Activated T-cell treated with anti-CD3 and anti-CD28 coated beads, Interleukin-2, amount 50 U/mL, for 48 hours (primary cell): ENCODE results near the gene PUS3.
"Not testable (repeated sequence)": the region's sequence is repeated elsewhere in the genome, so short reads cannot be mapped to it uniquely, and the experiment has no call there.

Source experiments
- DNase-seq, 2 experiments: peaks; one replicate each; pipeline ENCODE4 v3.0.0-alpha.2; 2020

PUS3 gene

DNA sequence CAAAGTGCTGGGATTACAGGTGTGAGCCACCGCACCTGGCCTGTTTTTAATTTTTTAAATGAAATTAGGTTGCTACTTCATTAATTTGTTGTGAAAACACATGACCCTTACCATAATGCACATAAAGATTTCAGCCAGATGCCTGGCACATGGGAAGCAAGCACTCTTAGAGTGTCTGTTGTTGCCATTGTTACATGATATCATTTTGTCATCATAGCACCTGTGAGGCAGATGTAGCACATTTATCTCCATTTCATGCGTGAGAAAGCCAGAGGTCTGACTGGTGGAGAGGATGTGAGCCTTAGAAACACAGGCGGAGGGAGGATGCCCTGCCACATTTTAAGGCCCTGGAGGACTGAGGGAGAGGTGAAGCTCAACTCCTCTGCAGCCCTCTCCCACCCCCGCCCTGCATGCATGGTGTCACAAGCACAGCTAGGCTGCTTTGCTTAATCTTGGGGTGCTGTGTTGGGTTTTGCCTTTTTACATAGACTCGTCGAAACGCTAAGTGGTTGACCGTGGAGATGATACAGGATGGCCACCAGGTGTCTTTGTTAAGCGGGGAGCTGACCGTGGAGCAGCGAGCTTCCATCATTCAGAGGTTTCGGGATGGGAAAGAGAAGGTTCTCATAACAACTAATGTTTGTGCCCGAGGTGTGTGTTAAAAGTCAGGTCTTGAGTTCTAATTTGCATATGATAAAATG is 15.3 kb upstream of the PUS3 start:
- no peak for DNase-seq

DNA sequence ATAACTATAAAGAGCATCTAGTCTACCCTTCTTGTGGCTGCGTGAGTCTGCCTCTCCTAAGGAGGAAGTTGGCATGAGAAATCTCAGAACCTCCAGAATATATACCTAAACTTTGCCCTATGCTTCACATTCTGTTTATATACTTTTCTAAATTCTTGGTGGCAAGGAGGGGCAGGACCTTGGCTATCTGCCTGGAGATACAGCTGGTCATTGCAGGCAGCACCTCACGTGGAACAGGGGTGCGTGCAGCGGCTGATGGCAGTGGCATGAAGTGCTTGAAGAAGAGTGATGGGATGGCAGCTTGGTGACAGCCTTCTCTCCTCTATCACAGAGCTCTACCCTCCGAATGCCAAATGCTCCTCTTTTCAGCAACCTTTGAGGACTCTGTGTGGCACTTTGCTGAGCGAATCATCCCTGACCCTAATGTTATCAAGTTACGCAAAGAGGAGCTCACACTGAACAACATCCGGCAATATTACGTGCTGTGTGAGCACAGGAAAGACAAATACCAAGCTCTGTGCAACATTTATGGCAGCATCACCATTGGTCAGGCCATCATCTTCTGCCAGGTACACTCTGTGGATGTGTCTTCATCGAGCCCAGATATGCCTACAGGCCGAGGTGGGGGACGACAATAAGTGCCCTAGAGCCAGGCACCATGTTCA is 13.8 kb upstream of the PUS3 start:
- no peak for DNase-seq

DNA sequence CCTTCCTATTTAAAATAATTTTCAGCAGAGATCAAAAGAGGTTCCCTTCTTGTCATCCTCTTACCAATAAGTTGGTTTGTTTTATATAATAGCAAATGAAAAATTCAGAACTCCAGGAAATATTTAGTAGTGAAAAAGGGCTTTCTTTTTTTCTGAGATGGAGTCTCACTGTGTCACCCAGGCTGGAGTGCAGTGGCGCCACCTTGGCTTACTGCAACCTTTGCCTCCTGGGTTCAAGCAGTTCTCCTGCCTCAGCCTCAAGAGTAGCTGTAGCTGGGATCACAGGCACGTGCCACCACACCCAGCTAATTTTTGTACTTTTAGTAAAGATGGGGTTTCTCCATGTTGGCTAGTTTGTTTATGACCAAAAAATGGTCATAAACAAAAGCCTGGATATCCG is 11.6 kb upstream of the PUS3 start:
- not testable (repeated sequence) for DNase-seq

DNA sequence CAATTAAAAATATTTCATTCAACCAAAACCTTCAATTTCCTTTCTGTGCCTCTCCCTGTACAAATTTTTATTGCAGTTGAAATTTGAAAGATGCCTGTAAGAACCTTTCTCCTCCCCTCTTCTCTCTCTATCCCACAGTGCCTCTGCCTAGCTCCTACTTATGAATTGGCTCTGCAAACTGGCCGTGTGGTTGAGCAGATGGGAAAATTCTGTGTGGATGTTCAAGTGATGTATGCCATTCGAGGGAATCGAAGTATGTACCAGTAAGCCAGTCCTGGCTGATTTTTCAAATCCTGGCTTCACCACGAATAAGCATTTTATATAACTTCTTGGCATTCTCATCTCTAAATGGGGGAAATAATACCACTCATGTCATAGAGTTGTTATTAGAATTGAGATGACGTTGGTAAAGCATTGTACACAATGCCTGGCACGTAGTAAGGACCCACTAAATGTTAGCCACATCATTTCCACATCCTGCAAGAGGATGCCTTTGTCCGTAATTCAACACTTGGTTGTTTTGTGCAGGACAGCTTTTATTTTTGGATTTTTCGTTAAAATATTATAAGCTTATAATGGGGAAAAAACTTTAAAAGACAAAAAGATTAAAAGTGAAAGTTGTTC is 7.3 kb upstream of the PUS3 start:
- no peak for DNase-seq

DNA sequence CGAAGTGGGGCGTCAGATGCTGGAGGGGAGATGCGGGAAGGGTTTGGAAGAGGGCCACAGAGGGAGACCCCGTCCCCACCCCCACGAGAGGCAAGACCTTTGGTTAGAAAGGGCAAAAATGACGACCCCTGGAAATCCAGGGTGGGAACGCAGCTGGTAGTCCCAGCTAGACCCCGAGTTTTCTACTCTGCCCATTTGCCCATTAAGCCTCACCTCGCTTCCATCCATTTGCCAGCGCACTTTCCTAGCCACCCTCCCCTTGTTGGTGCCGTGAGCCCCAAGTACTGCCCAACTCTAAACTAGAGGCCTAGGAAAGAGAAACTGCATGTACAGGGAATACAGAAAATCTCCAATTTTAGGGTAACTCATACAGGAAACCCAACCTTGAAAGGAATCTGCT is 1.7 kb upstream of the PUS3 start:
- DNase-seq: no peak

DNA sequence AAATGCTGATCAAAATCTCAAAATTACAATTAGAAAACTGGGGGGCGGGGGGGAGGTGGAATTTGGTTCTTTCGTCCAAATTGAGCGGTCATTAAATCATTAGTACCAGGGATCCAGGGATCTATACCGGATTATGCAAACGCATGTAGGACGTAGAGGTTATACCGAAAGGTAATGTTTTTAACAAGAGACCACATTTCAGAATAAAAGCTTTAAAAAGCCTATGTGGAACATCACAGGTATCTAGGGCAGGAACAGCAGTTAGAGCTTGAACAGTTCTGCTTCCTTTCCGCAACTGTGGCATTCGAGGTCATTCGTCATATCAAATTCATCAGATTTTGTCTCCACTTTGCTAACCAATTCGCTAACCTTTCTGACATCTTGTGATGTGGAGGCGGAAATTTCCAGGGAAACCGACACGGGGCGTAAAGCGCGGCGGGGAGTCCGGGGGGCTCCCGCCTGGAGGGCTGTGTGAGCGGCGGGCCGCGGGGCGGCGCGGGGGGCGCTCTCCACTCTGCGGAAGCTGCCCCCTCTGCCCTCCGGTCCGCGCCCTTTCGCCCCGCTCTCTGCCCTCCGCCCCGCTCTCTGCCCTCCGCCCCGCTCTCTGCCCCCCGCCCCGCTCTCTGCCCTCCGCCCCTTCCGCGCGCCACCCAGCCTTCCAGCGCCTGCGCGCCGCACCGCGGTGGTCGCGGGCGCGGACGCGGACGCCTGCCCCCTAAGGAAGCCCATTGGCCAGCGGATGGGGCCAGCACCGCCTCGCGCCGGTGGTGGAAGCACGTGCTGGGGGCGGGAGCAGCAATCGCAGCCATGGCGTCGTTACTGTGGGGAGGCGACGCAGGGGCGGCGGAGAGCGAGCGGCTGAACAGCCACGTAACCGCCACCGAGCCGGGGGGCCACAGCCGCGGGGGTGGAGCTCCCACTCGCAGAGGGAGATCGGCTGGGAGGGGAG is 979 bp upstream of the PUS3 start, which contains the start of gene DDX25:
DDX25 (plus strand) TSS at position 798 of the 949 bp plus-strand sequence; CDS start at position 808, 10 bp downstream.
- DNase-seq: peak; percentile 40 to 49

DNA sequence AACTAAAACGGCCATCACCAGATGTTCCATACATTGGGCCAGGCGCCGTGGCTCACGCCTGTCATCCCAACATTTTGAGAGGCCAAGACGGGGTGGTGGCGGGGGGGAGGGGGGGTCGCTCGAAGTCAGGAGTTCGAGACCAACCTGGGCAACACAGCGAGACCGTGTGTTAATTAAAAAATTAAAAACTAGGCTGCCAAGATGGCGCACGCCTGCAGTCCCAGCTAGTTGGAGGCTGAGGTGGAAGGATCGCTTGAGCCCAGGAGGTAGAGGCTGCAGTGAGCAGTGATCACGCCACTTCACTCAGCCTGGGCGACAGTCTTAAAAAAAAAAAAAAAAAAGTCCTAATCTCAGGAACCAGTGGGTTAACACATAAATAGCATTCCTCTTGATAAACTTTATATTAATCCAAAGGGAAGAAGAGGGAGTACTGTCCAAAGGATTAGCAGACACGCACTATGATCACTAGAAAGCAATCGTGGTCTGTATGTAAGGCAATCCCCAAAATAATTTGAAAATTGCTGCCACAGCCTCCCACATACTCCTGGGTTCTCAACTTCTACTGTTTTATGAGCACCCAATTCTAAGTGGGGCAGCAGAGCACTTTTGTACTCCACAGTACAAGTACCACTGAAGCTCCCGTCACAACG is 604 bp downstream of the PUS3 start:
- no peak for DNase-seq

DNA sequence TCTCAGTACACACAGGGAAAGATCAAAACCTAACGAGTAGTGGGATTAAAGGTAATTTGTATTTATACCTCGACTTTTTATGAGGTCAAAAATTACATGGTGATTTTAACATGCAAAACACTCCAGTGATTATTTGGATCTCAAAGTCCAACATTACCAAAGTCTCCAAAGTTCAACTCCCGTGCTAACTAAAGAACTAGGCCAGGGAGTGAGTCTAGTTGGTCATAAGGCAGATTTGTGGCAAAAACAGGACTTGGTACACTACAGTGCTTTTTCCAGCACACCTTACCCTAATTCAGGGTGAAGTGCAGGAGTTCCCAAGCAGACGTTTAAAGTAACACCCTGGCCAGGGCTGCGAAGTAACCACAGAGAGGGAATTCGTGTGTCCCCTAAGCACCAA is 1.1 kb downstream of the PUS3 start:
- no peak for DNase-seq

DNA sequence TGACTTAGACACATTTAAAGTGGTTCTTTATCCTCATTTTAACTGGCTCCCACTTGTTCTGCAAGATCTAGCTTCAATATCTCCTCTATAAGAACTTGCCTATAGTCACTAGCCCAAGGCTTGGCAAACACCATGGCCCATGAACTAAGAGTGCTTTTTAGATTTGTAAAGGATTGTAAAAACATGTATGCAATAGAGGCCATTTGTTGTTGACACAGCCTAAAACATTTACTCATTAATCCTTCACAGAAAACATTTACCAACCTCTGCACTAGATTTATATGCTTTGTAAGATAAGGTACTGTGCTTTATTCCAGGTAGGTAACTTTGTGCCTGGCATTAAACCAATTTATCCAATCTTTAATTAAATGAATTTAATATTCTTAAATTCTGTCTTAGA is 10.0 kb downstream of the PUS3 start:
- DNase-seq: no peak

DNA sequence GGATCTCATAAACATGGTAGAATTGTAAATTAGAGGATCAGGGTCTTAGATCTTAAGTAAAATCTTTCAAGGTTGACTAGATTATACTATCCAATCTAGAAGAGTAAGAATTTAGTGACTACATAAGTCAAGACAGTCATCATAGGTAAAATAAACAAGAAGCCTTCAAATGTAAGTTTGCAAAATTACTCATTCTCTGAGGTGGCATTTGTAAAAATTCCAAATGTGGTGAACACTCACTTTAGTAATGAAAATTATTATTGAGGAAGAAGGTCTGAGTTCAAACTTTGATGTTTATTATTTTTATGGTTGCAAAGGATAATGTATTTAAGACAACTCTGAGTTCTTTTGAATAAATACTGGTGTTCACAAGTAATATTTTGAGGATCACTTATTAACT is 10.9 kb downstream of the PUS3 start:
- no peak for DNase-seq

DNA sequence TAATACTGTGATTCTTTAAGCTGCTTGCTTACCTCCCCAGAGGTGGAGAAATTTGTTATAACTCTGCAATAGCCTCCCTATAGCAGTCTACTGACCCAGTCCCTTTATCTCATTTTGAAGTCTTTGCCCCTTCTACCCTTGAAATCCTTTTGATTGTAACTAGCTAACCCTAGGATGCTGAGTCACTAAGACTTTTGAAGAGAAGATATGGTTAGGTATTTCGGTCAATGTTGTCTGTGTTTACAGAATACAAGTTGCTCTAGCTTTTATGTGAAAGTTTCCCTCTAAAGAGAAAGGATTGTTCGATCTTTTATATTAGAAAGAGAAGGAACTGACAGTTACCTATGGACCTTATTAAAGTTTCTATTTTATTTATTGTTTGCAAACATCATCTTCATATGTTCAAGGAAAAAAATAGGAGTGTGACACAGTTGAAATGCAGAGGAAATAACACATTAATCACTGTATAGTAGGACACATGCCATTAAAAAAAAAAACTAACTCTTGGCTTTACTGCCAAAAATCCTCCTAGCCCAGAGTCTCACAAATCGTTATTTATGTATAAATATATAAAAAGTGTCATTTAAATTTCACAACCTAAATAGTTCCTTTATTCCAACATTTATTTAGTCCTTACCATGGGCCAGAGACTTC is 12.4 kb downstream of the PUS3 start:
- DNase-seq: no peak

DNA sequence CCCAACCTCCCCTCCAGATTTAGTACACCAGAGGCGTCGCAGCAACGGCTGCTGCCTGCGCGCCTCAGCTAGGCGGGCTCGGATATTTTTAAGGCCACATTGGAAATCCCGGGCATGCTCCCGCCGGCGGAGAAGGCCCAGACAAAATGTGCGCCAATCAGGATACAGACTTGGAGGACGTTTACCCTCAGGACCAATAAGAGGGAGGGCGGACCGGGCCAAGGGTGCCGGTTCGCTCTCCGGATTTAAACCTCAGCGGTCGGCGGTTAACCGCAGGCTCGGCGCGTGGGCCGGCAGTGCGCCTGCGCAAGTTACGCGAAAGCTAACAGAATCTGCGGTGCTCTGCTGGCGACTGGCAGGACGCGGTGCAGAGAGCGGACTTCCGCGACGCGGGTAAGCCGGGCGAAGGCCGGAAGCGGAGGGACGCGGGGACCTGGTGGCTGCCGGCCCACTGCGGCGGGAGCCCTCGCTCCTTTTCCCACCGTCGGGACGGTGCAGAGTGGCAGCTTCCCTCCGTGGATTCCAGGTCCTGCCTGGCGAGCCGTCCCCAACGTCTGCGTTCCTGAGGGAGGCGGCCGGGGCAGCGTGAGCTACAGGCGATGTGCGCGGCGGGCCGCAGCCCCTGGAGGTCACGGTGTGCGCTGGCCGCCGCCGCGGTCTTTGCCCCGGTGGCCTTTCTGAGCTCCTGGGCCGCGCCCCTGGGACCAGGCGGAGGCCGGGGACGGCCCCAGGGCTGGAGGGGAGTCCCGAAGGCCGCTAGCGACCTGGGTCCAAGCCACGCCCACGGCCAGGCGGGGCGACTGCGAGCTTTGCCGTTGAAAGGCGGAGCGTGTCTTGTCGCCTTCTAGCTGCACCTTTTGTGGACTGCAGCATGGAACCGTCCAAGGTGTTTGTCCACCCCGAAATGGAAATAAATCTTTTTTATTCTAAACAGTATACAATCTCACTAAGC is 15.4 kb downstream of the PUS3 start, which contains the start of gene HYLS1:
HYLS1 (plus strand) TSS at position 296 of the 952 bp plus-strand sequence. CDS start 11,701 bp downstream, outside the sequence.
- peak; percentile 99 for DNase-seq

DNA sequence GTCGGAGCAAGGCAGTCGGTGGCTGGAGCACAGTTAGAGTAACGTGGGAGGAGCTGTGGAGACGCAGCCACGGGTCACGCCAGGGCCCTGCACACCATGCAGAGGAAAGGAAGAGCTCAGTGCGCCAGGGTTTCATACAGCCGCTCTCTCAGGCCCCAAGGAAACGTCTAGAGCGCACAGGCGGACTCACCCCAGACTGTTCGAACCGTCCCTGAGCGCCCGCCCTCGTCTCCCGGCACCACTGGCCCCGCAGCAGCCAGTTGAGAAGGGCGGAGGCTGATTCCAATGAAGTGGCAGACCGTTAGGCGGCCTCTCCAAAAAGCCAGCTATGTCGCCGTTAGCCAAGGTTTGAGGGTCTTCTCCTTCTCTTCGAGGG is 16.0 kb downstream of the PUS3 start:
- no peak for DNase-seq

DNA sequence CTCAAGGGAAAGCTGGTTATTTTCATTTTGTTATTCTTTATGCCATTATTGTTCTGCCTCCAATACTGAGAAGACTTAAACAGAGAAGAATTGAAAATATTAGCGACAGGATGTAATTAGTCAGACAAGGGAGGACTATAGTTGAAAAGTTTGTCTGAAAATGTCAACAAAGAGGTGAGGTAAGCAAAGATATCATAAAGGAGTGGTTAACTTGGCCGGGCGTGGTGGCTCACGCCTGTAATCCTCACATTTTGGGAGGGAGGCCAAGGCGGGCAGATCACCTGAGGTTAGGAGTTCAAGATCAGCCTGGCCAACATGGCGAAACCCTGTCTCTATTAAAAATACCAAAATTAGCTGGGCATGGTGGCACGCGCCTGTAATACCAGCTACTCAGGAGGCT is 19.6 kb downstream of the PUS3 start:
- no peak for DNase-seq

DNA sequence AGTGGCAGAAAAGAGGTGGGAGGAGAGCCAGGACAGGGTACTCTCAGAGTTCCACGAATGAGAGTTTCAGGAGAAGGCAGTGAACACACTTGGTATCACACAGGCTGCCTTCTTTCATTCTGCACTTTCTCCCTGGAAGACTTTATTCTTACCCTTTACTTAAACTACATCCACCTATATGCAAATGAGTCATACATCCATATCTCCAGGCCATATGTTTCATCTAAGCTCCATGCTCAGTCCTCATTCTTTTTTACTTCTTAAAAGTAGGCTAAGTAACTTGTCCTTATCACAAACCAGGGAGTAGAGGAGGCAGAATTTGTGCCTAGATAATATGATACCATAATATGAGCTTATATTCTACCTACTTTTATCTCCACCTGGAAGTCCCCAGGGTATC is 21.7 kb downstream of the PUS3 start:
- no peak for DNase-seq

DNA sequence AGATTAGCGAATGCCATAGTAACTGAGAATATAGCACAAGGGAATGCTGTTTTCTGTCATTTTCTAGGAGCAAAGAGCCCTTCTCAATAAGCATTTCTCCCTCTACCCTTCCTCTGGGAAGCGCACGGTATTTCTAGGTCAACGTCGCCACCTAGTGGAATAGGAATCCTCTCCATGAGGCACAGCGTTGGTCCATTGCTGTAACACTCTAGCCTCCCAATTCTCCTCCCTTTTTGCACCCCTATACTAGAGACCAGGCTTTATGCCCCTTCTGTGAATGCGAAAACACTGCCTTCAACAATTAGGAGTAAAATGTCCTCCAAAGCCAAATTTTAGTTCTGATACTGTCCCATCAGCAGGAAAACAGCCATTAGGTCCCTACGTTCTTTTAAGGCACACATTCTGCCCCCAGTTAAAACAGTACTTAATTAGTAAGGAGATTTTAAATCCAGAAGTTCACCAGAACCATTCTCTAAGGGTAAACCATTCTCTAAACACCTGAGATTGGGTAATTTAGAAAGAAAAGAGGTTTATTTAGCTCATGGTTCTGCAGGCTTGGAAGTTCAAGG is 28.4 kb downstream of the PUS3 start:
- DNase-seq: peak; percentile 52 to 53

DNA sequence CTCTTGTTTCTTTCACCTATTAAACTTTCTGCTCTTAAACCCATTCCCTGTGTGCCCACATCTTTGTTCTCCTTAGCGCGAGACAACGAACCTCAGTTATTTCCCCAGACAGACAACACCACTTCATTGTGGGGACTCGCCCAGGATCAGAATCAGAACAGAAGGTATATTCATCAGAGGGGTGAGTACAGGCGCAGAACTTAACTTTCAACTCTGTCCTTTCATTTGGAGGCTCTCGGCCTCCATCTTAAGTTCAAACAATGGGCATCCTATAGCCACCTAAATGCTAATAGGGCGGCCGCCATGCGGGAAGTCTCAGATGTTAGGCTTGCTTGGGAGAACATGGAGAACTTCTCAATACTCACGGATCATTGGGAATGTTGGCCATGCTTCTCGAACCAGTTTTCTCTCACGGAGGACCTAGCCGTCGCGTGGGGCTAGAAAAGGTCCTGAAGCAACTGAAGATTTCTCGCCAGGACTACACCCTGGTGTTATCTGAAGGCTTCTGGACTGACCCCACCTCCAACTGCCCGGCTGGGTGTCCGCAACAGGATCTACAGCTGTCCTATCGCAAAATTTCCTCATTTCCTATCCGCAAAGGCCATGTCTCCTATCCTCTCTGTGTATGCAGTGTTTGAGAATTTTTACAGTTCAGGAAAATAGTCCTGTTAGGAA is 29.0 kb downstream of the PUS3 start:
- no peak for DNase-seq

DNA sequence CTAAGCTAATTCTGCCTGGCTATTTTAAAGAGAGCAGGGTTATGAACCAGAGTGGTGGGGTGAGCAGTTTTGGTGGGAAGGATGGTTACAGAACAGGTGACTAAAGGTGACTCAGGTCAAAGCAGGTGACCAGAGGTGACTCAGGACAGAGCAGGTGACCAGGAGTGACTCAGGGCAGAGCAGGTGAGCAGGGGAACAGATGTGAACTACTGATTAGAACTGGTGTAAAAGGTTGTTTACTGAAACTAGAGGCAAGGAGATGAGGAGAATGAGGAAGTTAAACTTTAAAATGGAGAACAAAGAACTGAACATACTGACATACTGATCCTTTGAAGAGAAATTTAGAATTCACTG is 30.9 kb downstream of the PUS3 start:
- DNase-seq: no peak

DNA sequence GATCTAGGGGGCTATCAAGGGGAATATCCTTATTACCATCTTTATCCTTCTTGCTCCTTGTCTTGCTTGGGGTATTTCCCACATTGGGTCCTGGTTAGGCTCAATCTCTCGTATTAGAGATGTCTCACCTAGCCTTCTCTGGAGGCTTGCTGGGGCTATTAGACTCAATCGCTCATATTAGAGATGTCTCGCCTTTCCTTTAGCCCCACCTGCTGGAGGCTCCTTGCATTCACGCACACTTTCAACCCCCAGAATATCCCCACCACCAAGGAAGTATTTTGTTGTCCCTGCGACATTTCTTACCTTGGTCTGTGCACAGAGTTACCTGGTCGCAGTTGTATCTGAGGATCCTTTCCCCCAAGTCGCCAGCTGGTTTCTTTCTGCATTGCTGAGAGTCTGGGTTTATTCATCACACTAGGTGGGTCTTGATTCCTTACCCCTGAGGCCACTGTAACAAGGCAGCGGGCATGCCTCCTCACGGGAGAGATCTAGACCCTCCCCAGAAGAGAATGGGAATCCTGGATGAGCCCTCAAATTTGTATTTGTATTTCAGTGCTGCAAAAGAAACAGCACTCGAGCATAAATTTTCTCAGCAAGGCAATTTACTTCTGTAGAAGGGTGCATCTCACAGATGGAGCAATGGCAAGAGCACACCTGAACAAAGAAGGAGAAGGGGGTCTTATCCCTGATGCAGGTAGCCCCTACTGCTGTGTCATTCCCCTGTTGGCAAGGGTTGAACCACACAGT is 31.4 kb downstream of the PUS3 start:
- peak; percentile 52 to 55 for DNase-seq
